SU-DHL-6 (cell line): Measurements from ENCODE around the gene RNF220.

Source experiments
- H2AFZ ChIP-seq: fragments of 200-600 bp; sonication (generic); 2 replicates; pipeline ENCODE4 v1.6.1; 2014; ENCODE audit warnings: low read depth, mild to moderate bottlenecking, moderate library complexity, mixed read lengths, antibody characterized with exemption, low read length; ENCODE audit not compliant: severe bottlenecking
- H3F3A ChIP-seq: fragments of 200-600 bp; shearing (Covaris generic); 2 replicates; pipeline ENCODE4 v1.6.0; 2016; ENCODE audit warnings: antibody characterized with exemption, mild to moderate bottlenecking; ENCODE audit not compliant: insufficient read depth
- H3K27ac ChIP-seq: fragments of 200-600 bp; sonication (generic); 2 replicates; pipeline ENCODE4 v1.5.1; 2016; ENCODE audit warnings: low read depth, mild to moderate bottlenecking, low read length, moderate library complexity, mixed read lengths
- H3K27me3 ChIP-seq: fragments of 200-600 bp; sonication (generic), shearing (Covaris generic); 2 replicates; pipeline ENCODE4 v1.6.0; 2014; ENCODE audit warnings: mild to moderate bottlenecking, low read length
- H3K36me3 ChIP-seq: fragments of 200-600 bp; sonication (generic); 2 replicates; pipeline ENCODE4 v1.6.1; 2014; ENCODE audit warnings: mild to moderate bottlenecking, low read length, mixed read lengths
- H3K4me2 ChIP-seq: fragments of 300-600, 200-600 bp; shearing (Covaris generic), sonication (generic); 2 replicates; pipeline ENCODE4 v1.6.0; 2014; ENCODE audit warnings: low read length, low read depth, mild to moderate bottlenecking; ENCODE audit not compliant: poor library complexity, severe bottlenecking
- H3K4me3 ChIP-seq: fragments of 200-600 bp; sonication (generic); 2 replicates; pipeline ENCODE4 v1.5.1; 2014; ENCODE audit warnings: antibody characterized with exemption, low read length, mild to moderate bottlenecking, mixed read lengths; ENCODE audit not compliant: insufficient read depth, poor library complexity, severe bottlenecking
- H3K79me2 ChIP-seq: fragments of 200-600 bp; sonication (generic); 2 replicates; pipeline ENCODE4 v1.6.1; 2014; ENCODE audit warnings: mild to moderate bottlenecking, low read length, moderate library complexity; ENCODE audit not compliant: insufficient read depth
- H3K9ac ChIP-seq: fragments of 200-600 bp; sonication (generic); 2 replicates; pipeline ENCODE4 v1.7.0; 2014; ENCODE audit warnings: mild to moderate bottlenecking, low read length
- H3K9me2 ChIP-seq: fragments of 200-600 bp; sonication (generic); replicated peaks from 2 replicates; pipeline ENCODE4 v1.6.1; 2014; ENCODE audit warnings: low read length; ENCODE audit not compliant: insufficient read depth
- H3K9me3 ChIP-seq: fragments of 200-600 bp; sonication (generic); 2 replicates; pipeline ENCODE4 v1.6.1; 2014; ENCODE audit warnings: low read length, mixed read lengths; ENCODE audit not compliant: insufficient read depth
- H4K20me1 ChIP-seq: fragments of 200-600 bp; sonication (generic); 2 replicates; pipeline ENCODE4 v1.6.1; 2014; ENCODE audit warnings: low read depth, mild to moderate bottlenecking, antibody characterized with exemption, low read length, moderate library complexity, mixed read lengths
- CTCF ChIP-seq: fragments of 200-600 bp; sonication (generic); IDR thresholded peaks from one replicate; pipeline ENCODE4 v1.5.1; 2017; ENCODE audit warnings: antibody characterized with exemption, mild to moderate bottlenecking, low read length, moderate library complexity; ENCODE audit not compliant: insufficient read depth, poor library complexity, severe bottlenecking
- EZH2phosphoT487 ChIP-seq: fragments of 200-600 bp; sonication (generic), shearing (Covaris generic); conservative IDR thresholded peaks from 2 replicates; pipeline ENCODE4 v1.6.1; 2018; ENCODE audit warnings: mild to moderate bottlenecking, antibody characterized with exemption, low read length, moderate library complexity, mixed read lengths

RNF220 gene

GRCh38 chr1:44496541-44497171 lies 91.6 kb downstream of the RNF220 start:
- Histone ChIP-seq H3K27me3 (0 out of 2 replicates have a peak, but pooled peaks cover 5% of the 10 kb centered on the region), H3K36me3 (no peaks in the 10 kb centered on the region), H2AFZ (no peak overlapping the region), H3K9ac (no peak overlapping the region), H3K79me2 (no peaks in the 10 kb centered on the region), H4K20me1 (no peaks in the 10 kb centered on the region), H3K4me3 (no peak overlapping the region), H3K9me3 (no peaks in the 10 kb centered on the region), H3F3A (no peaks in the 10 kb centered on the region), H3K9me2 (no peaks in the 10 kb centered on the region), H3K27ac (no peak overlapping the region), H3K4me2 (no peak overlapping the region)
- no peak for TF ChIP-seq EZH2phosphoT487
- TF ChIP-seq CTCF, result no peak

- H2AFZ ChIP-seq, result no peak overlapping the region
- no peak overlapping the region for H3K27ac ChIP-seq
- H3K4me2 ChIP-seq, result no peak overlapping the region
- no peak overlapping the region for H3K4me3 ChIP-seq
- H3K27me3 ChIP-seq, result 0 out of 2 replicates have a peak, but pooled peaks cover 5% of the 10 kb centered on the region
- H3K36me3 ChIP-seq, result no peaks in the 10 kb centered on the region
- TF ChIP-seq EZH2phosphoT487 (no peak), CTCF (no peak)
- no peaks in the 10 kb centered on the region for H4K20me1 ChIP-seq
- H3K9me3 ChIP-seq, result no peaks in the 10 kb centered on the region
- no peaks in the 10 kb centered on the region for H3K9me2 ChIP-seq
- H3K9ac ChIP-seq, result no peak overlapping the region
- H3F3A ChIP-seq, result no peaks in the 10 kb centered on the region
- H3K79me2 ChIP-seq, result no peaks in the 10 kb centered on the region
Observed at GRCh38 chr1:44497422-44498170, 92.5 kb downstream of the RNF220 start.

GRCh38 chr1:44499306-44499705 lies 94.3 kb downstream of the RNF220 start:
- no peaks in the 10 kb centered on the region for H3K36me3 ChIP-seq
- H4K20me1 ChIP-seq, result no peaks in the 10 kb centered on the region
- no peaks in the 10 kb centered on the region for H3K9me2 ChIP-seq
- no peak overlapping the region for H3K4me2 ChIP-seq
- no peak overlapping the region for H3K27ac ChIP-seq
- H3K27me3 ChIP-seq, result 0 out of 2 replicates have a peak, but pooled peaks cover 5% of the 10 kb centered on the region
- H2AFZ ChIP-seq, result no peak overlapping the region
- no peak overlapping the region for H3K9ac ChIP-seq
- H3K4me3 ChIP-seq, result no peak overlapping the region
- no peaks in the 10 kb centered on the region for H3K9me3 ChIP-seq
- no peaks in the 10 kb centered on the region for H3K79me2 ChIP-seq
- no peak for TF ChIP-seq EZH2phosphoT487
- TF ChIP-seq CTCF, result no peak
- no peaks in the 10 kb centered on the region for H3F3A ChIP-seq
